Naive thymus-derived CD8-positive, alpha-beta T cell (primary cell): ENCODE data around the gene PLXNA4. TPM values are rescaled to one million over a fixed set of nuclear protein-coding genes. Genes with fewer than 3 reads are reported as not detected.

Experiments
- ATAC-seq, 2 donors: fragments of 150-1000 bp; cut with Tn5 transposase in 1 of 2; sonication (Bioruptor Pico), chemical (Tn5 transposase) in 1 of 2; 1 replicate in 1 of 2; 2 replicates in 1 of 2; pipeline ENCODE4 v1.10.0; 2021; ENCODE audit warnings: mild to moderate bottlenecking in 2 of 2, moderate library complexity in 2 of 2
- POLR2A ChIA-PET: fragments of 350-600 bp; sonication (Branson Sonifier 250); formaldehyde crosslinking; loops from one replicate; lab custom pipeline; 2021; ENCODE audit warnings: antibody characterized with exemption; lab: Charles Lee
- DNase-seq, 10 donors: peaks; one replicate each; pipeline versions ENCODE4 v3.0.0 to v3.0.0-alpha.2; 2020 to 2022
- H3K27ac Mint-ChIP-seq, 10 donors: one replicate each; pipeline ENCODE4 v1.8.0; 2020 to 2022; ENCODE audit warnings: mild to moderate bottlenecking in 10 of 10, mixed read lengths in 10 of 10, moderate library complexity in 4 of 10, inconsistent platforms in 1 of 10
- H3K27me3 Mint-ChIP-seq, 5 donors: one replicate each; pipeline ENCODE4 v1.8.0; 2021 to 2022; ENCODE audit warnings: mixed read lengths in 5 of 5
- H3K36me3 Mint-ChIP-seq, 3 donors: one replicate each; pipeline ENCODE4 v1.8.0; 2020 to 2022; ENCODE audit warnings: mixed read lengths in 3 of 3, mild to moderate bottlenecking in 2 of 3, inconsistent platforms in 1 of 3
- H3K4me1 Mint-ChIP-seq, 4 donors: one replicate each; pipeline ENCODE4 v1.8.0; 2021 to 2022; ENCODE audit warnings: mixed read lengths in 4 of 4
- H3K4me3 Mint-ChIP-seq, 10 donors: one replicate each; pipeline ENCODE4 v1.8.0; 2020 to 2022; ENCODE audit warnings: mild to moderate bottlenecking in 10 of 10, mixed read lengths in 10 of 10, moderate library complexity in 6 of 10, inconsistent platforms in 1 of 10
- H3K9me3 Mint-ChIP-seq, 9 donors: one replicate each; pipeline ENCODE4 v1.8.0; 2020 to 2022; ENCODE audit warnings: mixed read lengths in 9 of 9, mild to moderate bottlenecking in 3 of 9, inconsistent platforms in 1 of 9, moderate library complexity in 1 of 9
- polyA plus RNA-seq, 3 donors: library from polyadenylated mRNA; unstranded; fragments of 300-500 nt; fragmentation: Illumina TruSeq; gene quantifications; one replicate each; pipeline ENCODE4 v1.2.3, GENCODE V29; 2021
- total RNA-seq, 8 experiments: library from RNA in 2 of 8; stranded (reverse) in 2 of 8; gene quantifications; one replicate each; pipeline ENCODE4 v1.2.3 and lab custom pipeline; 2021 to 2026

PLXNA4 gene
- total and polyA plus RNA-seq, 5 experiments from 2014 or later, result 0.05 to 1.2 (median 0.27) TPM

DNA sequence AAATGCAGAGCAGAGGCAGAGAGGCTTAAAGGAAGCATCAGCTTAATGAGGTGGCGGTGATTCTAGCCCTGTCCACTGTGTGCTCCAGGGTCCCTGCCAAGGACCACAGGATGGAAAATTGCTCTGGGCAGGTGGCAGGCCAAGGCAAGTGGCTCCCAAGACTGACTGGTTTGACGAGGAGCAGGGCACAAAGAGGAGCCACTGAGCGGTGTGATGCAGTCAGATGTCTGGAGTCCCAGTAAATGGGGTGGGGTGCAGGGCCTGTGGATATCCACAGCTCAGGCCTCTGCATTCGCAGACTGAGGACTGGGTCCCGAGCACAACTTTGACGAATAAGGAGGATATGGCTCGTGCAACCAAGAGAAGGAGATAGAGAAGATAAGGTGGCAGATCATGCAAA, 385.6 kb downstream of the PLXNA4 start:
- Mint-ChIP-seq H3K4me1 (peaks cover 0 to 2% (median 0%) of the 10 kb centered on the region in 4 donors), H3K36me3 (peaks cover 9 to 10% (median 9%) of the 10 kb centered on the region in 3 donors), H3K27me3 (peaks cover 0 to 14% (median 4%) of the 10 kb centered on the region in 5 donors), H3K9me3 (peaks cover 2 to 27% (median 11%) of the 10 kb centered on the region in 9 donors), H3K4me3 (no peak overlapping the region), H3K27ac (no peak overlapping the region)
- POLR2A ChIA-PET, result no interaction called here
- DNase-seq (no peak), ATAC-seq (no peak)

DNA sequence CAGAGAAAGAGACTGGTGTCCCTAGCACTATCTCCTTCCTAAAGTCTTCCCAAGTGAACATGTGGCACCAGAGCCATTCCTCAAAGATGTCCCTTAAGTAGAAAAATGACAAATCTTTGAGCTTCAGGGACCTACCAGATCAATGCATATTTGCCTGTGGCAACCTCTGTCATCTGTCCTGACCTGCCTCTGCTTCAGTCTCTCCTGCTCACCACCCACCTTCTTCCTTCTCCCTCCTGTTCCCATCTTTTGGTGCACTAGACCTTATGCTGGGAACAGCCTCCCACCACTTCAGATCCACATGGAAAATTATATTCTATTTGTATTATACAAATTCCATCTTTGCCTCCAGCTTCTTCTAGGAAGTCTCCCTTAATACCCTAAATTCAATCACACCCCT, 386.4 kb downstream of the PLXNA4 start:
- H3K4me3 Mint-ChIP-seq, result no peak overlapping the region
- peaks cover 0 to 2% (median 0%) of the 10 kb centered on the region in 4 donors for H3K4me1 Mint-ChIP-seq
- H3K27me3 Mint-ChIP-seq, result peaks cover 0 to 14% (median 4%) of the 10 kb centered on the region in 5 donors
- peaks cover 9 to 10% (median 9%) of the 10 kb centered on the region in 3 donors for H3K36me3 Mint-ChIP-seq
- H3K9me3 Mint-ChIP-seq, result peaks cover 2 to 27% (median 11%) of the 10 kb centered on the region in 9 donors
- no peak for DNase-seq
- ATAC-seq, result no peak
- POLR2A ChIA-PET, result no interaction called here
- no peak overlapping the region for H3K27ac Mint-ChIP-seq

DNA sequence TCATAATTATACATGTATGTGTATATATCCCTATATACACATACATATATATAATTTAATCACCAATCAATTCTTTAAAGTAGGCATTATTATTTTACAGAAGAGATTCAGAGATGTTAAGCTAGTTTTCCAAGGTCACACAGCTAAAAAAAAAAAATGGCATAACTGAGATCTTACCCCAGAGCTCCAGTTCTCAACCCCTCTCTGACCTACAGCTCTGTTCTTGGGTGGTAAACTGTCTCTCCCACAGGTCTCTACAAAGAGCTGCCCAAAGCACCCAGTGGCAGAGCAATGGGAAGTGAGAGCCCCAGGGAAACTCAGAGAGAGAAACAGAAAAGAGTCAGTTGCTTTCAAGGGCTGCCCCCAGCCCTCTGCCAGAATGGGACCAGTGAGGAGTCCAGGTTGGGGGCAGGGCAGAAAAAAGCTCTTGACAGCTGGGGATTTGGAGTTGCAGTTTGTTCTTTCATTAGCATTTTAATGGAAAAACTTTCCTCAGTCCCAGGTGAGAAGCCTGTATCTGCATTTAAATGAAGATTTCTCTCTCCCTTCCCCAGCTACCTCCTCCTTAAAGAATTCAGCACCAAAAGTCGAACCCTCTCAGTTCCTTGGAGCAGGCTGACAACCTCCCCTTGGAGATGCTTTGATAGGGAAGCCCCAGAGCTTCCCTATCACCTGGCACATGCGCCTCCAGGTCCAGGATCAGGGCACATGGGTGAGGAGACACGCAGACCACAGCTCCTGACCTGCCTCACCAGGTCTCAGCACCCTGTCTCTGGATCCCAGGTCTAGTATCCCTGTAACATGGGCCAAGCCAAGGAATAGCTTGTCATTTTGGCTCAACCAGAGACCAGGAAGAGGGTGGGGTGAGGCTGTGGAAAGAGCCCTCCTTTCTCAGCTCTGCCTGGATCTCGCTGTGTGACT, 388.1 kb downstream of the PLXNA4 start:
- no peak for ATAC-seq
- H3K27me3 Mint-ChIP-seq, result peaks cover 0 to 14% (median 4%) of the 10 kb centered on the region in 5 donors
- H3K27ac Mint-ChIP-seq, result no peak overlapping the region
- POLR2A ChIA-PET, result no interaction called here
- H3K36me3 Mint-ChIP-seq, result peaks cover 9 to 10% (median 9%) of the 10 kb centered on the region in 3 donors
- H3K4me3 Mint-ChIP-seq, result no peak overlapping the region
- H3K9me3 Mint-ChIP-seq, result peaks cover 2 to 27% (median 11%) of the 10 kb centered on the region in 9 donors
- peaks cover 0 to 2% (median 0%) of the 10 kb centered on the region in 4 donors for H3K4me1 Mint-ChIP-seq
- no peak for DNase-seq

DNA sequence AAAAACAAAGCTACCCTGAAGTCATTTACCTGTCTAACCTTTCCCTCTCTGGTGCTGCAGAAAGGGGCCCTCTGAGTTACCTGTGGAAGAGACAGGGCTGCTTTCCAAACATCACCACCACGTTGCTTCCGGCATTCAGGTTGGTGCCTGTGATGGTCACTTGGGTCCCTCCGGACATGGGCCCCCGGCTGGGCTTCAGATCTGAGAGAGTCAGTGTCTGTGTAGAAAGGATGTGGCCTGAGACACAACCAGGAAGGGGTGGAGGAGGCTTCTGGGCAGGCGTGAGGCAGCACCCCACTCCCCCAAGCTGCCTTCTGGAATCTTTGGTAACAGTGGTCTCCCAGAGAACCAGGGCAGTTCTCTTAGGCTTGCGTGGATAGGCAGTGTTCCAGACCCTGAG, 388.9 kb downstream of the PLXNA4 start:
- Mint-ChIP-seq H3K9me3 (peaks cover 2 to 27% (median 11%) of the 10 kb centered on the region in 9 donors), H3K36me3 (peaks cover 7 to 9% (median 9%) of the 10 kb centered on the region in 3 donors), H3K4me1 (no peaks in the 10 kb centered on the region), H3K4me3 (no peak overlapping the region), H3K27ac (no peak overlapping the region), H3K27me3 (peaks cover 0 to 11% (median 4%) of the 10 kb centered on the region in 5 donors)
- ATAC-seq (no peak), DNase-seq (no peak)
- POLR2A ChIA-PET, result no interaction called here

DNA sequence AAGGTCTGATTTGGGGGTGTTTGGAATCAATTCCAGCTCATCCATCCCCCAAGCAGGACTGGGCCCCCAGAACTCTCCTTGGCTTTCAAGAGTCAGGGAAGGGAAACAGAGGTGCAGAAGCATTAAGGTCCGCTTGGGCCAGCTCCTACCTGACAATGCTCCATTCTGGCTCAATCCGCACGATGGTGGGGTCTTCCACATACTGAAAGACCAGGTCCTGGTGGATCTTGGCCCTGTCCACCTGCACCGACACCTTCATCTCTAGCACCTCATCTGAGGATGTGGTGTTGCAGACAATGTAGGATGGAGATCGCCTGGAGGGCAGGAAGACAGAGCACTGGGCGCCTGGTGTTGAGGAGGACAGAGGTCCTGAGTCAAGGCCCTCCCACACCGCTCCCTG, 391.1 kb downstream of the PLXNA4 start:
- ATAC-seq (no peak), DNase-seq (no peak)
- no peak overlapping the region for H3K27ac Mint-ChIP-seq
- POLR2A ChIA-PET, result no interaction called here
- peaks cover 7 to 9% (median 9%) of the 10 kb centered on the region in 3 donors for H3K36me3 Mint-ChIP-seq
- H3K9me3 Mint-ChIP-seq, result peaks cover 2 to 27% (median 11%) of the 10 kb centered on the region in 9 donors
- no peaks in the 10 kb centered on the region for H3K4me1 Mint-ChIP-seq
- H3K4me3 Mint-ChIP-seq, result no peak overlapping the region
- peaks cover 0 to 8% (median 0%) of the 10 kb centered on the region in 5 donors for H3K27me3 Mint-ChIP-seq

DNA sequence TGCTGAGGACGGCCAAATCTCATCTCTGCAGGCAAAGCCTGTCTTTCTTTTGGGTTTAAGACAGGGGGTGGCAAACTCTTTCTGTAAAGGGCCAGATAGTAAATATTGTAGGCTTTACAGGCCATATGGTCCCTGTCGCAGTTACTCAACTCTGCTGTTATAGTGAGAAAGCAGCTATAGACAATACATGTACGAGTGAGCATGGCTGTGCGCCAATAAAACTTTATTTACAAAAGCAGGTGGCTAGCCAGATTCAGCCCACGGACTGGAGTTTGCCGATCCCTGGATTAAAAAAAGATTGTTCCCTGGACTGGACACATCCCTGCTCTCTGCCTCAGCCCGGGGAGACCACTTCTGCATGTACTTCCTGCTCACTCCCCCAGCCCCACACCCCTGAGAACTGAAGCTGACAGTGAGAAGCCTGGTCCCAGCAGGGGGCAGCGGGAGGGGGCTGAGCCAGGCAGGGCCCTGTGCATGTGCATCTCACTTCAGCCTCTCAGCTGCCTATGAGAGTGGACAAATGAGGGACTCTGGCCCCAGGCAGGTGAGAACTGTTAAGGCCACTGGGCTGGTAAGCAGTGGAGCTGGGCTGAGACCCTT, 392.4 kb downstream of the PLXNA4 start:
- Mint-ChIP-seq H3K4me3 (no peak overlapping the region), H3K4me1 (no peaks in the 10 kb centered on the region), H3K9me3 (peaks cover 2 to 27% (median 11%) of the 10 kb centered on the region in 9 donors), H3K36me3 (peaks cover 7 to 9% (median 9%) of the 10 kb centered on the region in 3 donors), H3K27me3 (peaks cover 0 to 5% (median 0%) of the 10 kb centered on the region in 5 donors), H3K27ac (no peak overlapping the region)
- ATAC-seq, result no peak
- DNase-seq, result no peak
- POLR2A ChIA-PET, result no interaction called here

DNA sequence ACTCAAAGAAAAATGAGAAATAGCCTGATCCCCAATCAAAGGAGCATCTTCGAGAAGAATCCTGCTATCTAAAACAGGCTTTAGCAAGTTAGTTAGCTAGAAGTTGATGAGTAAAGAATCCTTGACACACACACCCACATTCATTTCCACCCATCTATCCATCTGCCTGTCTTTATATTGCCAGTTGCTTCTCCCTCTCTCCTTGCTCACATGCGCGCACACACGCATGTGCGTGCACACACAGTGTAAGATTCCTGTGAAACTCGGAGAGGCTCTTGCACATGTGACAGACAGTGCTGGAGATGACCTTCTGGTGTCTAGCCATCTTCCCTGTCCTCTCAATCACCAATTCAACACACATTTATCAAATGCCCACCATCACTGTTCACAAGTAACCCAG, 393.3 kb downstream of the PLXNA4 start:
- POLR2A ChIA-PET, result no interaction called here
- DNase-seq, result no peak
- H3K27ac Mint-ChIP-seq, result no peak overlapping the region

DNA sequence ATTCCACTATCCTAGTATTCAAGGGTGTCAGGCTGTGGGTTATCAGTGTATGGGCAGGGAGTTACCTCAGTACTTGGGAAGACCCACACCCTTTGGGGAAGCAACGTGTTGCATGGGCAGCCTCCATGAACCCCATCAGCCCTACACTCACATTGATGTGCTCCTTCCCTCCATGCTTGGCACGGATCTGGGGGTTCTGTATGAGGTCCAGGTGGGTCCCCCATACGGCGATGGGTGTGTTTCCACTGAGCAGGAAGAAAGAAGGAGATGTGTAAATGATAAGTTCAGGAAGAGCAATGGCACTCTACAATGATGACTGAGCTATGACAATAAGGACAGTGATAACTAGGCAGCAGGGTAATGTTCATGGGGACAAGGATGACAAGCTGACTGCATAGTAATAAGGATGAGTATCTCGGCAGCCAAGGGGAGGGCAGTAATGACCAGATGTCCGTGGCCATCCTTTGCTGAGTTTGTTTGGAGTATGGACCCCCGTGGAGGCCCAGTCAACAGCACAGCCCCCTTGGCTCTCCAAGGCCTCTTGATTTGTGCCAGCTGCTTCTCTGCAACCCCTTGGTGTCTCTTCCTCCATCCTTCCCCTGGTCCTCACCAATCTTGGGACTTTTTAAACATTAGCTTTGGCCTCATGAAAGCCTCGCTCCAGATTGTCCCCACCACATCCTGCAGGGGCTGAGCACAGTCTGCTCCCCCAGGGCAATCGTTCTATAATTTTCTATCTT, 394.2 kb downstream of the PLXNA4 start:
- H3K4me1 Mint-ChIP-seq, result no peaks in the 10 kb centered on the region
- peak overlapping the region in 1 of 10 donors; percentile 28 for H3K27ac Mint-ChIP-seq
- DNase-seq, result no peak
- ATAC-seq, result no peak
- H3K4me3 Mint-ChIP-seq, result peak overlapping the region in 1 of 10 donors; percentile 24
- POLR2A ChIA-PET, result no interaction called here
- H3K9me3 Mint-ChIP-seq, result peaks cover 2 to 12% (median 6%) of the 10 kb centered on the region in 9 donors
- peaks cover 4 to 7% (median 6%) of the 10 kb centered on the region in 3 donors for H3K36me3 Mint-ChIP-seq
- H3K27me3 Mint-ChIP-seq, result peaks cover 0 to 3% (median 0%) of the 10 kb centered on the region in 5 donors

More for the DNA sequence above, 393.3 kb downstream of the PLXNA4 start:
- Mint-ChIP-seq H3K36me3 (peaks cover 7 to 9% (median 9%) of the 10 kb centered on the region in 3 donors), H3K4me1 (no peaks in the 10 kb centered on the region), H3K27me3 (peaks cover 0 to 3% (median 0%) of the 10 kb centered on the region in 5 donors), H3K9me3 (peaks cover 2 to 19% (median 10%) of the 10 kb centered on the region in 9 donors), H3K4me3 (no peak overlapping the region)
- no peak for ATAC-seq

DNA sequence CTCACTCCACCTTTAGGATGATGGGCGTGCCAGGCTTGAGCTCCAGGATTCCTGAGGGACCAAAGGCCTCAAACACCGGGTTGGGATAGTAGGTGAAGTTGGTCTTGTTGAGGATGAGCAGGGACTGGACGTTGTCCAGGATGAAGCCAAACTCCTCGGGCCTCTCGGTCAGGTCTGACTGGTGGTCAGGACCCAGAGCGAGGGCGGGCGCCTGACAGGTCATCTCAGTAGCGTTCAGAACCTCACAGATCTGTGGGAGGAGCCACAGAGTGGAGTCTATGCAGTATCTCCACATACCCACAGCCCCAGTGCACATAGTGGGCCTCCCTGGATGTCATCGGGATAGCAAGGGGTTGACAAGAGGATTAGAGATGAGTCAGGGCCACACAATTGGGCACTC, 394.9 kb downstream of the PLXNA4 start:
- Mint-ChIP-seq H3K27me3 (peaks cover 0 to 3% (median 0%) of the 10 kb centered on the region in 5 donors), H3K4me3 (no peak overlapping the region), H3K9me3 (peaks cover 0 to 5% (median 0%) of the 10 kb centered on the region in 9 donors), H3K4me1 (no peaks in the 10 kb centered on the region), H3K36me3 (no peaks in the 10 kb centered on the region), H3K27ac (peak overlapping the region in 1 of 10 donors; percentile 36)
- DNase-seq, result no peak
- POLR2A ChIA-PET, result no interaction called here
- no peak for ATAC-seq

DNA sequence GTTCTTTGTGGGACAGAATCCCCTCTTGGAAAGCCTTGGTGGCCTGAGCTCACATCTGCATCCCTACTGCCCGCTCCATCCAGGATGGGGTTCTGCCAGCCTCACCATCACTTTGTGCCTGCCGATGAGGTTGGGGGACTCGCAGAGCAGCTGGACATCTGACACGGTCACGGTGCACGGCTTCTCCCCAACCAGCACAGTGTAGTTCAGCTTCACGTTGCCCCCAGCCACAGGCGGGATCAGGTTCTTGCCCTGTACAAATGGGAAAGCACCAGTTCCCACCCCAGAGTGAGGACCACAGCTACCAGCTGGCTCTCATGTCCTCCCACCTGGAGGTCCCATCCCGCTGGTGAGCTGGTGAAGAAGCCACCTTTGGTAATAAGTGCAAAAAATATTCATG, 395.8 kb downstream of the PLXNA4 start:
- H3K36me3 Mint-ChIP-seq, result no peaks in the 10 kb centered on the region
- ATAC-seq (no peak), DNase-seq (no peak)
- H3K27ac Mint-ChIP-seq, result no peak overlapping the region
- peaks cover 0 to 3% (median 0%) of the 10 kb centered on the region in 5 donors for H3K27me3 Mint-ChIP-seq
- POLR2A ChIA-PET, result no interaction called here
- H3K4me3 Mint-ChIP-seq, result no peak overlapping the region
- no peaks in the 10 kb centered on the region for H3K9me3 Mint-ChIP-seq
- no peaks in the 10 kb centered on the region for H3K4me1 Mint-ChIP-seq

DNA sequence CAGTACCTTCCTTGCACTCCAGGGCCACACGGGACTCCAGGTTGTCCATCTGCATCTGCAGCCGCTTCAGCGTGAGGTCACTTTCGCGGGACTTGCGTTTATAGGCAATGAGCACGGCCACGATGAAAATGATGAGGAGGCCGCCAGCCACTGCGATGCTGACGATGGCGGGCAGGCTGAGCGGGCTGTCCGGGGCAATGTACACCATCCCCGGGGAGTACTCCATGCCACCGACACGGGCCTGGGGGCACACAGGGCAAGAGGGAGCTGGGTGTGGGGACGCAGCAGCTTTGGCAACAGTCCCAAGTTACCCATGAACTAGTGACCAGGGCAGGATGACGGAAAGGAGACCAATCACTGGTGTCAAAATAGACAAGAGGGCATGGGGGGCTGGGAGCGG, 396.6 kb downstream of the PLXNA4 start:
- ATAC-seq (no peak), DNase-seq (no peak)
- no peak overlapping the region for H3K4me3 Mint-ChIP-seq
- POLR2A ChIA-PET, result no interaction called here
- H3K4me1 Mint-ChIP-seq, result no peaks in the 10 kb centered on the region
- no peaks in the 10 kb centered on the region for H3K9me3 Mint-ChIP-seq
- H3K36me3 Mint-ChIP-seq, result no peaks in the 10 kb centered on the region
- H3K27me3 Mint-ChIP-seq, result peaks cover 0 to 3% (median 0%) of the 10 kb centered on the region in 5 donors
- H3K27ac Mint-ChIP-seq, result no peak overlapping the region

DNA sequence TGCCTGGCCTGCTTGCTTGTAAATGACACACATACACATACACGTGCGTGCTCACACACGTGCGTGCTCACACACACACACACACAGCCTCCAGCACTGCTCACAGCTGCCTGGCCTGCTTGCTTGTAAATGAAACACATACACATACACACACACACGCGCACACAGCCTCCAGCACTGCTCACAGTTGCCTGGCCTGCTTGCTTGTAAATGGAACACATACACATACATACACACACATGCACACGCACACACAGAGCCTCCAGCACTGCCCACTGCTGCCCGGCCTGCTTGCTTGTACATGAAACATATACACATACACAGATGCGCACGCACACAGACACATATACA, 397.2 kb downstream of the PLXNA4 start:
- POLR2A ChIA-PET, result no interaction called here
- Mint-ChIP-seq H3K27ac (no peak overlapping the region), H3K36me3 (no peaks in the 10 kb centered on the region), H3K27me3 (peaks cover 0 to 3% (median 0%) of the 10 kb centered on the region in 5 donors), H3K4me1 (no peaks in the 10 kb centered on the region), H3K4me3 (no peak overlapping the region), H3K9me3 (no peaks in the 10 kb centered on the region)
- ATAC-seq, result no peak
- DNase-seq, result no peak
